Activated T-cell treated with anti-CD3 and anti-CD28 coated beads, Interleukin-2, amount 50 U/mL, for 72 hours (primary cell): ENCODE measurements around the gene TM4SF20. TPM values are rescaled to one million over a fixed set of nuclear protein-coding genes. Genes with fewer than 3 reads are reported as not detected.

Source experiments
- ATAC-seq, 2 donors: fragments of 150-1000 bp; cut with Tn5 transposase; replicated peaks in 1 of 2; 2 replicates each; pipeline ENCODE4 v1.10.0; 2021; ENCODE audit warnings: moderate library complexity in 2 of 2, mild to moderate bottlenecking in 1 of 2
- DNase-seq, 2 donors: peaks; one replicate each; pipeline ENCODE4 v3.0.0; 2021 to 2022; ENCODE audit warnings: mixed read lengths in 1 of 2
- H3K27ac Mint-ChIP-seq: one replicate; pipeline ENCODE4 v1.8.0; 2022; ENCODE audit warnings: mild to moderate bottlenecking, moderate library complexity, mixed read lengths
- H3K27me3 Mint-ChIP-seq: one replicate; pipeline ENCODE4 v1.8.0; 2022; ENCODE audit warnings: low read depth, mixed read lengths
- H3K36me3 Mint-ChIP-seq, 2 donors: one replicate each; pipeline ENCODE4 v1.8.0; 2022; ENCODE audit warnings: mixed read lengths in 2 of 2, mild to moderate bottlenecking in 1 of 2; ENCODE audit not compliant: insufficient read depth in 2 of 2
- H3K4me1 Mint-ChIP-seq: one replicate; pipeline ENCODE4 v1.8.0; 2022; ENCODE audit warnings: low read depth, mixed read lengths
- H3K4me3 Mint-ChIP-seq, 2 donors: one replicate each; pipeline ENCODE4 v1.8.0; 2022; ENCODE audit warnings: mild to moderate bottlenecking in 2 of 2, mixed read lengths in 2 of 2, moderate library complexity in 2 of 2
- H3K9me3 Mint-ChIP-seq, 2 donors: one replicate each; pipeline ENCODE4 v1.8.0; 2022; ENCODE audit warnings: mixed read lengths in 2 of 2
- total RNA-seq, 2 donors: library from RNA; stranded (reverse); gene quantifications; one replicate each; pipeline ENCODE4 v1.2.3, GENCODE V29; 2022

Gene TM4SF20
- not detected for total RNA-seq

- Mint-ChIP-seq H3K9me3 (peaks cover 4 to 9% of the 10 kb centered on the region in 2 donors), H3K27ac (no peak within 1 kb of the TSS), H3K4me3 (no peak within 1 kb of the TSS), H3K36me3 (peaks cover 3 to 4% of the 10 kb centered on the region in 2 donors), H3K4me1 (peaks cover 21% of the 10 kb centered on the region), H3K27me3 (peaks cover 6% of the 10 kb centered on the region)
- DNase-seq (no peak), ATAC-seq (no peak)
Observed at GRCh38 chr2:227379095-227379494, at the start of gene TM4SF20. Gene TM4SF20, minus strand, starts transcription at chr2:227379306. Its CDS starts 38 bp downstream, at chr2:227379268.

GRCh38 chr2:227428731-227429285, 49.7 kb upstream of the TM4SF20 start:
- Mint-ChIP-seq H3K27me3 (no peaks in the 10 kb centered on the region), H3K27ac (no peak overlapping the region), H3K4me1 (peaks cover 12% of the 10 kb centered on the region), H3K36me3 (peaks cover 13 to 15% of the 10 kb centered on the region in 2 donors), H3K4me3 (no peak overlapping the region), H3K9me3 (peaks cover 9 to 10% of the 10 kb centered on the region in 2 donors)
- DNase-seq (no peak), ATAC-seq (no peak)

GRCh38 chr2:227423656-227424499, 44.8 kb upstream of the TM4SF20 start:
- DNase-seq (no peak), ATAC-seq (no peak)
- no peaks in the 10 kb centered on the region for H3K36me3 Mint-ChIP-seq
- H3K27me3 Mint-ChIP-seq, result no peaks in the 10 kb centered on the region
- H3K27ac Mint-ChIP-seq, result no peak overlapping the region
- H3K4me1 Mint-ChIP-seq, result peaks cover 9% of the 10 kb centered on the region
- no peak overlapping the region for H3K4me3 Mint-ChIP-seq
- no peaks in the 10 kb centered on the region for H3K9me3 Mint-ChIP-seq

GRCh38 chr2:227420087-227421052, 41.3 kb upstream of the TM4SF20 start:
- no peak overlapping the region for H3K4me3 Mint-ChIP-seq
- no peak overlapping the region for H3K27ac Mint-ChIP-seq
- H3K9me3 Mint-ChIP-seq, result no peaks in the 10 kb centered on the region
- H3K4me1 Mint-ChIP-seq, result peaks cover 8% of the 10 kb centered on the region
- no peaks in the 10 kb centered on the region for H3K36me3 Mint-ChIP-seq
- no peak for DNase-seq
- no peak for ATAC-seq
- no peaks in the 10 kb centered on the region for H3K27me3 Mint-ChIP-seq

GRCh38 chr2:227416701-227417100, 37.6 kb upstream of the TM4SF20 start:
- Mint-ChIP-seq H3K4me3 (no peak overlapping the region), H3K36me3 (no peaks in the 10 kb centered on the region), H3K27ac (no peak overlapping the region), H3K9me3 (no peaks in the 10 kb centered on the region), H3K4me1 (peaks cover 39% of the 10 kb centered on the region), H3K27me3 (no peaks in the 10 kb centered on the region)
- no peak for ATAC-seq
- no peak for DNase-seq

GRCh38 chr2:227415538-227416424, 36.7 kb upstream of the TM4SF20 start:
- Mint-ChIP-seq H3K4me1 (peaks cover 48% of the 10 kb centered on the region), H3K27ac (no peak overlapping the region), H3K4me3 (no peak overlapping the region), H3K9me3 (no peaks in the 10 kb centered on the region), H3K27me3 (no peaks in the 10 kb centered on the region), H3K36me3 (no peaks in the 10 kb centered on the region)
- DNase-seq, result no peak
- ATAC-seq, result no peak

GRCh38 chr2:227414846-227415245, 35.7 kb upstream of the TM4SF20 start:
- H3K4me1 Mint-ChIP-seq, result peaks cover 54% of the 10 kb centered on the region

GRCh38 chr2:227413371-227413770, 34.3 kb upstream of the TM4SF20 start:
- Mint-ChIP-seq H3K27me3 (no peaks in the 10 kb centered on the region), H3K27ac (no peak overlapping the region), H3K9me3 (no peaks in the 10 kb centered on the region), H3K4me1 (peaks cover 60% of the 10 kb centered on the region), H3K36me3 (no peaks in the 10 kb centered on the region), H3K4me3 (peak overlapping the region in 1 of 2 donors; percentile 2)
- DNase-seq (no peak), ATAC-seq (no peak)

More at GRCh38 chr2:227414846-227415245, 35.7 kb upstream of the TM4SF20 start:
- no peak for DNase-seq
- no peak for ATAC-seq
- Mint-ChIP-seq H3K27ac (no peak overlapping the region), H3K36me3 (no peaks in the 10 kb centered on the region), H3K9me3 (no peaks in the 10 kb centered on the region), H3K4me3 (peak overlapping the region in 1 of 2 donors; percentile 31), H3K27me3 (no peaks in the 10 kb centered on the region)

GRCh38 chr2:227412877-227413276, 33.8 kb upstream of the TM4SF20 start:
- H3K9me3 Mint-ChIP-seq, result no peaks in the 10 kb centered on the region
- no peak for ATAC-seq
- DNase-seq, result no peak
- H3K27me3 Mint-ChIP-seq, result no peaks in the 10 kb centered on the region
- no peak overlapping the region for H3K27ac Mint-ChIP-seq
- peaks cover 62% of the 10 kb centered on the region for H3K4me1 Mint-ChIP-seq
- H3K36me3 Mint-ChIP-seq, result no peaks in the 10 kb centered on the region
- no peak overlapping the region for H3K4me3 Mint-ChIP-seq

GRCh38 chr2:227411990-227412350, 32.9 kb upstream of the TM4SF20 start:
- Mint-ChIP-seq H3K36me3 (no peaks in the 10 kb centered on the region), H3K4me3 (peak overlapping the region; percentile 65 to 76), H3K9me3 (no peaks in the 10 kb centered on the region), H3K27ac (peak overlapping the region; percentile 21), H3K4me1 (peaks cover 71% of the 10 kb centered on the region), H3K27me3 (no peaks in the 10 kb centered on the region)
- DNase-seq, result no peak
- no peak for ATAC-seq

GRCh38 chr2:227411320-227411989, 32.3 kb upstream of the TM4SF20 start:
- DNase-seq (peak; percentile 62 to 82), ATAC-seq (peak; percentile 92 to 93)
- Mint-ChIP-seq H3K27ac (peak overlapping the region; percentile 21), H3K4me3 (peak overlapping the region; percentile 67 to 76), H3K36me3 (no peaks in the 10 kb centered on the region), H3K4me1 (peaks cover 77% of the 10 kb centered on the region), H3K9me3 (no peaks in the 10 kb centered on the region), H3K27me3 (no peaks in the 10 kb centered on the region)

- Mint-ChIP-seq H3K9me3 (no peaks in the 10 kb centered on the region), H3K27me3 (no peaks in the 10 kb centered on the region), H3K27ac (no peak overlapping the region), H3K4me1 (peaks cover 76% of the 10 kb centered on the region), H3K4me3 (no peak overlapping the region), H3K36me3 (no peaks in the 10 kb centered on the region)
- ATAC-seq, result no peak
- no peak for DNase-seq
Observed at GRCh38 chr2:227410191-227410590, 31.1 kb upstream of the TM4SF20 start.
